CD4-positive, CD25-positive, alpha-beta regulatory T cell (primary cell): ENCODE data around the gene PI4K2A. TPM values are rescaled to one million over a fixed set of nuclear protein-coding genes. Genes with fewer than 3 reads are reported as not detected.
A peak's percentile ranks its signal among the peaks of the same experiment; 100 is the strongest.
"Not testable (repeated sequence)": the region's sequence is repeated elsewhere in the genome, so short reads cannot be mapped to it uniquely, and the experiment has no call there.

Source experiments
- ATAC-seq, 2 donors: fragments of 150-1000 bp; cut with Tn5 transposase; one replicate each; pipeline ENCODE4 v1.10.0; 2021; ENCODE audit warnings: low read depth in 2 of 2, moderate number of reproducible peaks in 2 of 2, moderate library complexity in 1 of 2
- DNase-seq, 3 donors: peaks; one replicate each; pipeline versions ENCODE4 v3.0.0 to v3.0.0-alpha.2; 2012 to 2022; ENCODE audit warnings: mixed read lengths in 1 of 3
- H3K27ac ChIP-seq: one replicate; pipeline ENCODE4 v1.7.0; 2013; ENCODE audit warnings: mild to moderate bottlenecking, low read length; ENCODE audit not compliant: insufficient read depth, poor library complexity, severe bottlenecking
- H3K27me3 ChIP-seq: one replicate; pipeline ENCODE4 v1.7.0; 2013; ENCODE audit warnings: low read length; ENCODE audit not compliant: control insufficient read depth, insufficient read depth
- H3K36me3 ChIP-seq: one replicate; pipeline ENCODE4 v1.7.0; 2013; ENCODE audit warnings: mild to moderate bottlenecking, low read length, moderate library complexity; ENCODE audit not compliant: control insufficient read depth, insufficient read depth
- H3K4me1 ChIP-seq: 2 replicates; pipeline ENCODE4 v1.7.0; 2013; ENCODE audit warnings: mild to moderate bottlenecking, low read length; ENCODE audit not compliant: insufficient read depth, control insufficient read depth, poor library complexity, severe bottlenecking
- H3K4me3 ChIP-seq: one replicate; pipeline ENCODE4 v1.7.0; 2013; ENCODE audit warnings: low read depth, mild to moderate bottlenecking, low read length, moderate library complexity
- H3K9me3 ChIP-seq, 2 experiments: 1 replicate in 1 of 2; 2 replicates in 1 of 2; pipeline ENCODE4 v1.7.0; 2013; ENCODE audit warnings: low read length in 2 of 2, mild to moderate bottlenecking in 1 of 2, moderate library complexity in 1 of 2; ENCODE audit not compliant: control insufficient read depth in 2 of 2
- H3K27ac Mint-ChIP-seq, 3 donors: one replicate each; pipeline ENCODE4 v1.8.0; 2020 to 2022; ENCODE audit warnings: mild to moderate bottlenecking in 3 of 3, mixed read lengths in 3 of 3, moderate library complexity in 2 of 3
- H3K27me3 Mint-ChIP-seq: one replicate; pipeline ENCODE4 v1.8.0; 2022; ENCODE audit warnings: mild to moderate bottlenecking, mixed read lengths
- H3K36me3 Mint-ChIP-seq: one replicate; pipeline ENCODE4 v1.8.0; 2020; ENCODE audit warnings: mixed read lengths
- H3K4me1 Mint-ChIP-seq, 4 donors: one replicate each; pipeline ENCODE4 v1.8.0; 2020 to 2022; ENCODE audit warnings: mixed read lengths in 4 of 4, mild to moderate bottlenecking in 1 of 4
- H3K4me3 Mint-ChIP-seq, 4 donors: one replicate each; pipeline ENCODE4 v1.8.0; 2020 to 2022; ENCODE audit warnings: mild to moderate bottlenecking in 4 of 4, mixed read lengths in 4 of 4, moderate library complexity in 3 of 4
- H3K9me3 Mint-ChIP-seq, 7 donors: one replicate each; pipeline ENCODE4 v1.8.0; 2020 to 2022; ENCODE audit warnings: mixed read lengths in 7 of 7, mild to moderate bottlenecking in 3 of 7, moderate library complexity in 2 of 7
- polyA plus RNA-seq, 4 donors: library from polyadenylated mRNA; unstranded; fragments of 300-500 nt; fragmentation: Illumina TruSeq; gene quantifications; one replicate each; pipeline ENCODE4 v1.2.3, GENCODE V29; 2021
- total RNA-seq: library from RNA; stranded (reverse); gene quantifications from one replicate; pipeline ENCODE4 v1.2.3, GENCODE V29; 2022

Gene PI4K2A
- total and polyA plus RNA-seq, 5 donors from 2014 or later, result 7.9 to 28.3 (median 10.5) TPM

- ATAC-seq, result no peak
- no peak overlapping the region for H3K27ac ChIP-seq
- H3K27me3 ChIP-seq, result no peaks in the 10 kb centered on the region
- H3K9me3 ChIP-seq, result no peaks in the 10 kb centered on the region
- peak overlapping the region in 1 of 4 donors; percentile 28 for H3K4me3 Mint-ChIP-seq
- no peaks in the 10 kb centered on the region for H3K27me3 Mint-ChIP-seq
- peaks cover 5 to 43% (median 32%) of the 10 kb centered on the region in 4 donors for H3K4me1 Mint-ChIP-seq
- H3K9me3 Mint-ChIP-seq, result no peaks in the 10 kb centered on the region
- H3K36me3 ChIP-seq, result peaks cover 23% of the 10 kb centered on the region
- peak overlapping the region in 2 of 3 donors; percentile 93 to 94 for H3K27ac Mint-ChIP-seq
- no peak for DNase-seq
- H3K36me3 Mint-ChIP-seq, result peaks cover 19% of the 10 kb centered on the region
- peaks cover 13% of the 10 kb centered on the region for H3K4me1 ChIP-seq
- no peak overlapping the region for H3K4me3 ChIP-seq
Measured at GRCh38 chr10:97647556-97647955, 7.1 kb downstream of the PI4K2A start.

- no peaks in the 10 kb centered on the region for H3K9me3 Mint-ChIP-seq
- peaks cover 29% of the 10 kb centered on the region for H3K36me3 Mint-ChIP-seq
- H3K27ac Mint-ChIP-seq, result peak overlapping the region; percentile 86 to 94 (median 89)
- H3K4me1 Mint-ChIP-seq, result peaks cover 11 to 32% (median 24%) of the 10 kb centered on the region in 4 donors
- no peaks in the 10 kb centered on the region for H3K9me3 ChIP-seq
- no peaks in the 10 kb centered on the region for H3K27me3 ChIP-seq
- peak overlapping the region; percentile 31 to 51 (median 44) for H3K4me3 Mint-ChIP-seq
- peak overlapping the region; percentile 73 for H3K27ac ChIP-seq
- ATAC-seq (peak; percentile 97 to 99), DNase-seq (peak; percentile 16 to 87 (median 50))
- H3K4me3 ChIP-seq, result peak overlapping the region; percentile 69
- peaks cover 34% of the 10 kb centered on the region for H3K36me3 ChIP-seq
- no peaks in the 10 kb centered on the region for H3K27me3 Mint-ChIP-seq
- peaks cover 13% of the 10 kb centered on the region for H3K4me1 ChIP-seq
Measured at GRCh38 chr10:97648562-97649404, 8.3 kb downstream of the PI4K2A start.

- Histone ChIP-seq H3K27ac (peak overlapping the region; percentile 73), H3K4me3 (peak overlapping the region; percentile 69), H3K36me3 (peaks cover 38% of the 10 kb centered on the region), H3K4me1 (peaks cover 13% of the 10 kb centered on the region)
- peaks cover 33% of the 10 kb centered on the region for H3K36me3 Mint-ChIP-seq
- H3K9me3 ChIP-seq, H3K27me3 ChIP-seq, H3K27me3 Mint-ChIP-seq, ATAC-seq, H3K9me3 Mint-ChIP-seq, DNase-seq: not testable (repeated sequence)
- peak overlapping the region; percentile 86 to 94 (median 89) for H3K27ac Mint-ChIP-seq
- peaks cover 11 to 32% (median 24%) of the 10 kb centered on the region in 4 donors for H3K4me1 Mint-ChIP-seq
- peak overlapping the region in 3 of 4 donors; percentile 31 to 51 (median 49) for H3K4me3 Mint-ChIP-seq
Measured at GRCh38 chr10:97649405-97649750, 8.9 kb downstream of the PI4K2A start.

- Mint-ChIP-seq H3K4me1 (peaks cover 11 to 28% (median 20%) of the 10 kb centered on the region in 4 donors), H3K27ac (no peak overlapping the region), H3K27me3 (no peaks in the 10 kb centered on the region), H3K4me3 (no peak overlapping the region), H3K36me3 (peaks cover 26% of the 10 kb centered on the region), H3K9me3 (no peaks in the 10 kb centered on the region)
- peaks cover 13% of the 10 kb centered on the region for H3K4me1 ChIP-seq
- H3K9me3 ChIP-seq, result no peaks in the 10 kb centered on the region
- peaks cover 37% of the 10 kb centered on the region for H3K36me3 ChIP-seq
- no peak overlapping the region for H3K4me3 ChIP-seq
- ATAC-seq, result no peak
- no peak for DNase-seq
- no peak overlapping the region for H3K27ac ChIP-seq
- H3K27me3 ChIP-seq, result no peaks in the 10 kb centered on the region
Measured at GRCh38 chr10:97650726-97651125, 10.3 kb downstream of the PI4K2A start.

- peaks cover 45% of the 10 kb centered on the region for H3K36me3 ChIP-seq
- H3K27me3 Mint-ChIP-seq, result no peaks in the 10 kb centered on the region
- ATAC-seq (no peak), DNase-seq (no peak)
- peaks cover 13% of the 10 kb centered on the region for H3K4me1 ChIP-seq
- no peaks in the 10 kb centered on the region for H3K9me3 ChIP-seq
- no peak overlapping the region for H3K4me3 Mint-ChIP-seq
- peaks cover 34% of the 10 kb centered on the region for H3K36me3 Mint-ChIP-seq
- H3K4me1 Mint-ChIP-seq, result peaks cover 11 to 26% (median 18%) of the 10 kb centered on the region in 4 donors
- no peak overlapping the region for H3K27ac Mint-ChIP-seq
- H3K27me3 ChIP-seq, result no peaks in the 10 kb centered on the region
- H3K4me3 ChIP-seq, result no peak overlapping the region
- no peaks in the 10 kb centered on the region for H3K9me3 Mint-ChIP-seq
- H3K27ac ChIP-seq, result no peak overlapping the region
Measured at GRCh38 chr10:97651773-97652172, 11.3 kb downstream of the PI4K2A start.

- H3K4me3 Mint-ChIP-seq, result no peak overlapping the region
- no peaks in the 10 kb centered on the region for H3K27me3 Mint-ChIP-seq
- H3K36me3 Mint-ChIP-seq, result peaks cover 52% of the 10 kb centered on the region
- peaks cover 3% of the 10 kb centered on the region for H3K4me1 ChIP-seq
- H3K36me3 ChIP-seq, result peaks cover 55% of the 10 kb centered on the region
- H3K4me3 ChIP-seq, result no peak overlapping the region
- peak overlapping the region in 1 of 3 donors; percentile 31 for H3K27ac Mint-ChIP-seq
- no peaks in the 10 kb centered on the region for H3K9me3 Mint-ChIP-seq
- no peaks in the 10 kb centered on the region for H3K27me3 ChIP-seq
- no peaks in the 10 kb centered on the region for H3K9me3 ChIP-seq
- DNase-seq (no peak), ATAC-seq (no peak)
- peaks cover 5 to 17% (median 9%) of the 10 kb centered on the region in 4 donors for H3K4me1 Mint-ChIP-seq
- H3K27ac ChIP-seq, result no peak overlapping the region
Measured at GRCh38 chr10:97656777-97657176, 16.3 kb downstream of the PI4K2A start.

GRCh38 chr10:97659589-97659988, 19.1 kb downstream of the PI4K2A start:
- H3K4me3 ChIP-seq, result no peak overlapping the region
- H3K4me1 ChIP-seq, result peaks cover 3% of the 10 kb centered on the region
- H3K36me3 ChIP-seq, result peaks cover 50% of the 10 kb centered on the region
- H3K4me3 Mint-ChIP-seq, result no peak overlapping the region
- no peaks in the 10 kb centered on the region for H3K27me3 ChIP-seq
- peaks cover 55% of the 10 kb centered on the region for H3K36me3 Mint-ChIP-seq
- H3K9me3 Mint-ChIP-seq, result no peaks in the 10 kb centered on the region
- DNase-seq (no peak), ATAC-seq (no peak)
- H3K27me3 Mint-ChIP-seq, result no peaks in the 10 kb centered on the region
- H3K4me1 Mint-ChIP-seq, result peaks cover 3 to 11% (median 8%) of the 10 kb centered on the region in 4 donors
- peak overlapping the region in 1 of 3 donors; percentile 14 for H3K27ac Mint-ChIP-seq
- H3K9me3 ChIP-seq, result no peaks in the 10 kb centered on the region
- H3K27ac ChIP-seq, result no peak overlapping the region
